Stimulated activated CD4-positive, alpha-beta T cell treated with anti-CD3 and anti-CD28 coated beads, TNF-alpha, amount 100 ng/mL, for 48 hours (primary cell): Measurements from ENCODE around the gene GRHL1.
A peak's percentile ranks its signal among the peaks of the same experiment; 100 is the strongest.

Experiments
- DNase-seq, 3 donors: peaks; one replicate each; pipeline ENCODE4 v3.0.0-alpha.2; 2020; ENCODE audit warnings: low read depth in 3 of 3

GRHL1 gene

GRCh38 chr2:10042301-10043161 lies 91.0 kb downstream of the GRHL1 start:
- no peak for DNase-seq

DNA sequence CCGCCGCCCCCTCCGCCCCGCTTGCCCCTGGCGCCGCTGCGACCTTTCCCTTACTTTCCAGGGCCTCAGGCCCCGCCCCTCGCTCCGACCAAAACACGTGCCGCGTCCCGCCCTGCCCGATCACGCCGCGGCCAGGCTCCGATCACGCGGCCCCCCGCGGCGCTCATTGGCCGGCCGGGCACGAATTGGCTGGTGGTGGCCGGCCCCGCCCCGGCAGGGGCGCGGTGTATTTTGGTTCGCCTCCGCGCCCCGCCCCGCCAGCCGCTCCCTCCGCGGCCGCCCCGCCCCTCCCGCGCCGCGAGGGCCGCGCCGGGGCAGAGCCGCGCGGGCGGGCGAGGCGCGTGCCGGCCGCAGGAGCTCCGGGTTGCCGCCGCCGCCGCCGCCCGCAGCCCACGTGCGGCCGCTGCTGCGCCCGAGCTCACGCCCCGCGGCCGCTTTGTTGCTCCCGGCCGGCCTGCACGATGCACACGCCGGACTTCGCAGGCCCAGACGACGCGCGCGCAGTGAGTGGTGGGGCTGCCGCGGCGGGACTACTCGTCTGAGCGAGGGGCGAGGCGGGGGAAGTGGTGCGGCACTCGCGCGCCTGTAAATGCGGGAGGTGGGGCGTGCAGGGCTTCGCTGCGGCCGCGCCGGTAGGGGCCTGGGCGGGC lies 91.9 kb downstream of the GRHL1 start, which contains the start of gene KLF11:
Gene KLF11, plus strand, starts transcription at position 295 of the 650 bp plus-strand sequence. Its CDS starts 167 bp downstream, at position 462.
- peak; percentile 49 to 62 (median 61) for DNase-seq

DNA sequence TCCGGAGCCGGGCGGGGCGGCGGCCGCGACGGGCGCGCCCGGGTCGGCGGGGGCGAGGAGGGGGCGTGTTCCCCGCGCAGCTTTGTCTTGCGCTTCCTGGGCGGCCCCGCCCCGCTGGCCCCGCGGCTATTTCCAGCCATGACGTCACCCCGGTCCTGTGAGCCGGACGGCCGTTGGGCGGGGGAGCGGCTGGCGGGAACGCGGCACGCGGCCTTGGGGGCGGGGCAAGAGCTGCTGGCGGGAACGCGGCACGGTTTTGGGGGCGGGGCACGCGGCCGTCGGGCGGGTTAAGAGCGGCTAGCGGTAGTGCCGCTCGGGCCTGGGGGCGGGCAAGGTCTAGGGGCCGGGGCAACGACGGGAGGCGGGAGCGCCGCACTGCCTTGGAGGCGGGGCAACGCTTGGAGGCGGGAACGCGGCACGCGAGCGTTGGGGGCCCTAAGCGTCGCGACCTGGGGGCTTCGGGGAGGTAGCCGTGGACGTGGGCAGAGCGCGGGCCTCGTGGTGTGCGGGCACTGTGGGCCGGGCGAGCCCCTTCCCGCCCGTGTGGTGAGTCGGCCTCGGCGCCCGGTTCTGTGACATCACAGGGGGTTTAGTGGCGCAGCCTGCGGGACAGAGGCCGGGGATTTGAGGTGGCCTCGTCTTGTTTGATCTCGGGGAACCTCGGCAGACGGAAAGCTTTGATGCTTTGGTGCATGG lies 92.6 kb downstream of the GRHL1 start:
- peak; percentile 77 to 95 (median 90) for DNase-seq

GRCh38 chr2:10045561-10046355 lies 94.3 kb downstream of the GRHL1 start:
- DNase-seq: no peak

DNA sequence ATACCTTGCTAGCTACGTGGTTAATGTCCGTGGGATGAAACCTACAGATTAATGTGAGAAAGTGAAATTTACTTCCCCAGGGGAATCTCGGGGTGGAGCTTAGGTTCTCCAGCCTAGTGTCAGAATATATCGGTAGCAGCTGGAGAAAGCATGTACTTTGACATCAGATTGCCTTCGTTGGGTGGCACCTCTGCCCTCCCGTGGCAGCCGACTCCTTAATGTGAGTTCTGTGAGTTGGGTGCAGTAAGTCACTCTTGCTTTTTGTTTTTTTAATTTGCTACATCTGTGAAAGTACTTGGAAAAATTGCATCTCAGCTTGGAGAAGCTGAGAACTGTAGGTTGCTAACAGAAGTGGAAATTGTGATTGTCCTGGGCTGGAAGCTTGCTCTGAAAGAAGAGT lies 95.4 kb downstream of the GRHL1 start:
- DNase-seq: no peak

GRCh38 chr2:10047616-10048500 lies 96.4 kb downstream of the GRHL1 start:
- no peak for DNase-seq

- no peak for DNase-seq
These were observed 97.1 kb downstream of the GRHL1 start for GRCh38 chr2:10048501-10049171.
